Liver (tissue), 9 donors: ENCODE data around the gene TTC4. TPM values are rescaled to one million over a fixed set of nuclear protein-coding genes. Genes with fewer than 3 reads are reported as not detected.
A peak's percentile ranks its signal among the peaks of the same experiment; 100 is the strongest.

Source experiments
- DNase-seq: peaks from one replicate; pipeline ENCODE4 v3.0.0-alpha.2; 2017; ENCODE audit warnings: low spot score
- H3K27ac ChIP-seq, 2 donors: one replicate each; pipeline ENCODE4 v1.7.0; 2013; ENCODE audit warnings: inconsistent platforms in 2 of 2, low read length in 2 of 2, control low read depth in 1 of 2, low read depth in 1 of 2, mild to moderate bottlenecking in 1 of 2
- H3K27me3 ChIP-seq, 4 donors: one replicate each; pipeline versions ENCODE4 v1.6.1 to v1.7.0; 2013; ENCODE audit warnings: low read length in 3 of 4, inconsistent platforms in 1 of 4, mild to moderate bottlenecking in 1 of 4, moderate library complexity in 1 of 4; ENCODE audit not compliant: control insufficient read depth in 4 of 4, insufficient read depth in 4 of 4
- H3K36me3 ChIP-seq, 4 donors: one replicate each; pipeline versions ENCODE4 v1.6.1 to v1.7.0; 2013; ENCODE audit warnings: low read length in 3 of 4, mild to moderate bottlenecking in 3 of 4, low read depth in 1 of 4, moderate library complexity in 1 of 4; ENCODE audit not compliant: control insufficient read depth in 4 of 4, insufficient read depth in 3 of 4
- H3K4me1 ChIP-seq, 4 donors: one replicate each; pipeline versions ENCODE4 v1.6.1 to v1.7.0; 2013; ENCODE audit warnings: low read length in 3 of 4, mild to moderate bottlenecking in 3 of 4, moderate library complexity in 1 of 4; ENCODE audit not compliant: control insufficient read depth in 4 of 4, insufficient read depth in 4 of 4
- H3K4me3 ChIP-seq, 3 donors: one replicate each; pipeline versions ENCODE4 v1.6.1 to v1.7.0; 2013; ENCODE audit warnings: low read length in 3 of 3, control low read depth in 1 of 3, low read depth in 1 of 3, mild to moderate bottlenecking in 1 of 3
- H3K9ac ChIP-seq, 2 donors: one replicate each; pipeline ENCODE4 v1.7.0; 2013; ENCODE audit warnings: low read length in 2 of 2, mild to moderate bottlenecking in 2 of 2, moderate library complexity in 2 of 2, control low read depth in 1 of 2, low read depth in 1 of 2
- H3K9me3 ChIP-seq, 4 donors: one replicate each; pipeline versions ENCODE4 v1.6.1 to v1.7.0; 2013; ENCODE audit warnings: low read length in 3 of 4; ENCODE audit not compliant: control insufficient read depth in 4 of 4
- EGR1 ChIP-seq, 2 donors: IDR thresholded peaks; 2 replicates each; pipeline ENCODE4 v1.6.1; 2016 to 2018; ENCODE audit warnings: antibody characterized with exemption in 2 of 2, low read depth in 2 of 2
- FOXA2 ChIP-seq: IDR thresholded peaks from 2 replicates; pipeline ENCODE4 v1.6.1; 2016; ENCODE audit warnings: antibody characterized with exemption
- JUND ChIP-seq, 2 donors: IDR thresholded peaks; 2 replicates each; pipeline ENCODE4 v1.6.1; 2016; ENCODE audit warnings: antibody characterized with exemption in 2 of 2
- NR2F2 ChIP-seq: IDR thresholded peaks from 2 replicates; pipeline ENCODE4 v1.6.1; 2016; ENCODE audit warnings: antibody characterized with exemption
- RXRA ChIP-seq, 2 donors: IDR thresholded peaks; 2 replicates each; pipeline ENCODE4 v1.6.1; 2017 to 2018; ENCODE audit warnings: antibody characterized with exemption in 2 of 2, mild to moderate bottlenecking in 1 of 2
- TAF1 ChIP-seq: conservative IDR thresholded peaks from 2 replicates; pipeline ENCODE4 v1.6.1; 2016; ENCODE audit warnings: antibody characterized with exemption, mild to moderate bottlenecking
- YY1 ChIP-seq: IDR thresholded peaks from 2 replicates; pipeline ENCODE4 v1.6.1; 2016; ENCODE audit warnings: antibody characterized with exemption, mild to moderate bottlenecking
- WGBS: extraction: QIAGEN DNeasy Blood & Tissue Kit; methylation state at CpG from one replicate; pipeline ENCODE4 v1.1.7; 2013; 5-methylcytosine and 5-hydroxymethylcytosine counted together
- polyA plus RNA-seq, 2 donors: library from polyadenylated mRNA; stranded (reverse) in 1 of 2; unstranded in 1 of 2; fragments of 200-250 nt in 1 of 2; fragments of >200 nt in 1 of 2; fragmentation: Nextera tagmentation in 1 of 2; extraction: Ambion mirVana in 1 of 2; gene quantifications; one replicate each; pipeline versions ENCODE4 v1.2.1 to v1.2.3, GENCODE V29; 2013 to 2015
- total RNA-seq, 2 donors: library from RNA; depleted of rRNA; stranded (reverse); fragments of >200 nt; gene quantifications; one replicate each; pipeline ENCODE4 v1.2.3, GENCODE V29; 2014
- TF ChIP-seq, protein P1 (sequence below): IDR thresholded peaks from 2 replicates; pipeline ENCODE4 v1.6.1; 2016; ENCODE audit warnings: antibody characterized with exemption, mild to moderate bottlenecking
- TF ChIP-seq, protein P2 (sequence below): fragments of 150-350 bp; IDR thresholded peaks from 2 replicates; pipeline ENCODE4 v1.5.1; 2017; ENCODE audit warnings: improper control_type of control experiment, low read depth, low read length; ENCODE audit not compliant: missing input control
- TF ChIP-seq, protein P3 (sequence below): IDR thresholded peaks from 2 replicates; pipeline ENCODE4 v1.6.1; 2016; ENCODE audit warnings: antibody characterized with exemption
- TF ChIP-seq, protein P4 (sequence below): IDR thresholded peaks from 2 replicates; pipeline ENCODE4 v1.6.1; 2016; ENCODE audit warnings: antibody characterized with exemption
- TF ChIP-seq, protein P5 (sequence below): IDR thresholded peaks from 2 replicates; pipeline ENCODE4 v1.6.1; 2016; ENCODE audit warnings: antibody characterized with exemption
- donor health status: healthy.
- donor health status: healthy.
- donor health status: healthy.
- donor health status: healthy.
- donor health status: healthy.

Gene TTC4
- total and polyA plus RNA-seq, 4 donors: 6.9 to 10.9 (median 8.1) TPM

DNA sequence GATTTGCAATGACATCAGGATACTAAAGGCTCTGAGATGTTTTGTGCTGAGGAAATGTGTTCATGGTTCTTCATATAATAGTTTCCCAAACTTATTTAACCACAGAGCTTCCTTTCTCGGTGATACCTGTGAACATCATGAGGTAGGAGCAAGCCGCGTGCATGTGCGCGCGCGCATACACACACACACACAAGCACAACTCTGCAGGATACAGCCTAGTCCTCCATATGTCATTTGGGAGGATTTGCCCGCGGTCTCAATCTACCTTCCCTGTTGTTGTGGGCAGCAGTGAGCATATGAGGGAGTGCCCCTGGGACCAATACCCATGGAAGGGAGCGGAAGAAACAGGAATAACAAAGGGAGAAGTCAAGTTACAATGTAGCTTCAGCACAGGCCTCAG, 12.2 kb upstream of the TTC4 start (continued):
- TF ChIP-seq RXRA (IDR thresholded peaks at IDR 0.05) (no peak), NR2F2 (no peak)

DNA sequence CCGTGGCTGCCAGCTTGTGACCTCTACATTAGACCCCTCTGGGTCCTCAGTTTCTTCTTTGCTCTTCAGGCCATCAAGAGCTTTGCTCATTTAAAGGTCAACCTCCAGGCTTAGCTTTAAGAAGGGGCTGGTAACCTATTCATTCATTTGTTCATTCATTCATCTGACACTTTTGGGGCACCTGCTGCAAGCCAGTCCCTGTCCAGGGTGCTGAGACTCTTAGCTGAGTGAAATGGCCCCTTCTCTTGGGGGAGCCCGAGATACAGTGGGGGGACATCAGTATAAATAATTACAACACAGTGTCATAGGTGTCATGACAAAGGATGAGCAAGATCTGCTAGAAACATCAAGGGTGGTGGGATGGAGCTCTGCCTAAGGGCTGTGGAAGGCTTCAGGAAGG, 10.5 kb upstream of the TTC4 start:
- Histone ChIP-seq H3K27ac (no peak overlapping the region), H3K4me1 (no peaks in the 10 kb centered on the region), H3K9me3 (no peaks in the 10 kb centered on the region), H3K27me3 (no peaks in the 10 kb centered on the region), H3K4me3 (no peak overlapping the region), H3K36me3 (peaks cover 0 to 29% (median 11%) of the 10 kb centered on the region in 4 donors), H3K9ac (no peak overlapping the region)
- WGBS: 86% methylated on average over 2 of the region's 2 CpGs
- no peak for TF ChIP-seq RXRA (IDR thresholded peaks at IDR 0.05)
- TF ChIP-seq, protein P1, sequence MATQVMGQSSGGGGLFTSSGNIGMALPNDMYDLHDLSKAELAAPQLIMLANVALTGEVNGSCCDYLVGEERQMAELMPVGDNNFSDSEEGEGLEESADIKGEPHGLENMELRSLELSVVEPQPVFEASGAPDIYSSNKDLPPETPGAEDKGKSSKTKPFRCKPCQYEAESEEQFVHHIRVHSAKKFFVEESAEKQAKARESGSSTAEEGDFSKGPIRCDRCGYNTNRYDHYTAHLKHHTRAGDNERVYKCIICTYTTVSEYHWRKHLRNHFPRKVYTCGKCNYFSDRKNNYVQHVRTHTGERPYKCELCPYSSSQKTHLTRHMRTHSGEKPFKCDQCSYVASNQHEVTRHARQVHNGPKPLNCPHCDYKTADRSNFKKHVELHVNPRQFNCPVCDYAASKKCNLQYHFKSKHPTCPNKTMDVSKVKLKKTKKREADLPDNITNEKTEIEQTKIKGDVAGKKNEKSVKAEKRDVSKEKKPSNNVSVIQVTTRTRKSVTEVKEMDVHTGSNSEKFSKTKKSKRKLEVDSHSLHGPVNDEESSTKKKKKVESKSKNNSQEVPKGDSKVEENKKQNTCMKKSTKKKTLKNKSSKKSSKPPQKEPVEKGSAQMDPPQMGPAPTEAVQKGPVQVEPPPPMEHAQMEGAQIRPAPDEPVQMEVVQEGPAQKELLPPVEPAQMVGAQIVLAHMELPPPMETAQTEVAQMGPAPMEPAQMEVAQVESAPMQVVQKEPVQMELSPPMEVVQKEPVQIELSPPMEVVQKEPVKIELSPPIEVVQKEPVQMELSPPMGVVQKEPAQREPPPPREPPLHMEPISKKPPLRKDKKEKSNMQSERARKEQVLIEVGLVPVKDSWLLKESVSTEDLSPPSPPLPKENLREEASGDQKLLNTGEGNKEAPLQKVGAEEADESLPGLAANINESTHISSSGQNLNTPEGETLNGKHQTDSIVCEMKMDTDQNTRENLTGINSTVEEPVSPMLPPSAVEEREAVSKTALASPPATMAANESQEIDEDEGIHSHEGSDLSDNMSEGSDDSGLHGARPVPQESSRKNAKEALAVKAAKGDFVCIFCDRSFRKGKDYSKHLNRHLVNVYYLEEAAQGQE: peak; percentile 42
- DNase-seq: no peak

DNA sequence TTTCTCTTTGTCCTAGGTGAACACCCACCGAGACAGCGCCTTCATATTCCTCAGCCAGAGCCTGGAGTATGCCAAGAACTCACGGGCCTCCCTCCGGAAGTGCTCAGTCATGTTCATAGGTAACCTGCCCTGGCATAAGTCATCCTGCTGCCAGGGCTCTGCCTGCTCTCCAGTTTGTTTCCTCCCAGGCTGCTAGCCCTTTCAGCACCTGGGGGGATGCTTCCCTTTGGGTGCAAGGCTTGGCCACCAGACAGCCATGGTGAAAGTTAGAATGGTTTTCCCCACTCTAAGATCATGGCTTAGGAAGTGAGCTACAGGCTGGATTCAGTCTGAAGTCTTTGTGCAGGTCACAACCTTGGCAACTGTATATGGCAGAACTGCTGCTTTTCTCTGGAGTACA, 9.2 kb upstream of the TTC4 start:
- no peak overlapping the region for H3K4me3 ChIP-seq
- H3K4me1 ChIP-seq: no peaks in the 10 kb centered on the region
- H3K27me3 ChIP-seq: no peaks in the 10 kb centered on the region
- peaks cover 0 to 25% (median 11%) of the 10 kb centered on the region in 4 donors for H3K36me3 ChIP-seq
- H3K9me3 ChIP-seq: no peaks in the 10 kb centered on the region
- no peak overlapping the region for H3K27ac ChIP-seq
- H3K9ac ChIP-seq: no peak overlapping the region
- DNase-seq: no peak
- WGBS: 91% methylated on average over 4 of the region's 4 CpGs
- TF ChIP-seq, protein P2, sequence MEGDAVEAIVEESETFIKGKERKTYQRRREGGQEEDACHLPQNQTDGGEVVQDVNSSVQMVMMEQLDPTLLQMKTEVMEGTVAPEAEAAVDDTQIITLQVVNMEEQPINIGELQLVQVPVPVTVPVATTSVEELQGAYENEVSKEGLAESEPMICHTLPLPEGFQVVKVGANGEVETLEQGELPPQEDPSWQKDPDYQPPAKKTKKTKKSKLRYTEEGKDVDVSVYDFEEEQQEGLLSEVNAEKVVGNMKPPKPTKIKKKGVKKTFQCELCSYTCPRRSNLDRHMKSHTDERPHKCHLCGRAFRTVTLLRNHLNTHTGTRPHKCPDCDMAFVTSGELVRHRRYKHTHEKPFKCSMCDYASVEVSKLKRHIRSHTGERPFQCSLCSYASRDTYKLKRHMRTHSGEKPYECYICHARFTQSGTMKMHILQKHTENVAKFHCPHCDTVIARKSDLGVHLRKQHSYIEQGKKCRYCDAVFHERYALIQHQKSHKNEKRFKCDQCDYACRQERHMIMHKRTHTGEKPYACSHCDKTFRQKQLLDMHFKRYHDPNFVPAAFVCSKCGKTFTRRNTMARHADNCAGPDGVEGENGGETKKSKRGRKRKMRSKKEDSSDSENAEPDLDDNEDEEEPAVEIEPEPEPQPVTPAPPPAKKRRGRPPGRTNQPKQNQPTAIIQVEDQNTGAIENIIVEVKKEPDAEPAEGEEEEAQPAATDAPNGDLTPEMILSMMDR: no peak
- TF ChIP-seq, protein P3, sequence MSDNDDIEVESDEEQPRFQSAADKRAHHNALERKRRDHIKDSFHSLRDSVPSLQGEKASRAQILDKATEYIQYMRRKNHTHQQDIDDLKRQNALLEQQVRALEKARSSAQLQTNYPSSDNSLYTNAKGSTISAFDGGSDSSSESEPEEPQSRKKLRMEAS: no peak
- no peak for TF ChIP-seq EGR1 (IDR thresholded peaks at IDR 0.05; ENCODE audit: low read depth in 2 of 2)
- TF ChIP-seq, protein P4, sequence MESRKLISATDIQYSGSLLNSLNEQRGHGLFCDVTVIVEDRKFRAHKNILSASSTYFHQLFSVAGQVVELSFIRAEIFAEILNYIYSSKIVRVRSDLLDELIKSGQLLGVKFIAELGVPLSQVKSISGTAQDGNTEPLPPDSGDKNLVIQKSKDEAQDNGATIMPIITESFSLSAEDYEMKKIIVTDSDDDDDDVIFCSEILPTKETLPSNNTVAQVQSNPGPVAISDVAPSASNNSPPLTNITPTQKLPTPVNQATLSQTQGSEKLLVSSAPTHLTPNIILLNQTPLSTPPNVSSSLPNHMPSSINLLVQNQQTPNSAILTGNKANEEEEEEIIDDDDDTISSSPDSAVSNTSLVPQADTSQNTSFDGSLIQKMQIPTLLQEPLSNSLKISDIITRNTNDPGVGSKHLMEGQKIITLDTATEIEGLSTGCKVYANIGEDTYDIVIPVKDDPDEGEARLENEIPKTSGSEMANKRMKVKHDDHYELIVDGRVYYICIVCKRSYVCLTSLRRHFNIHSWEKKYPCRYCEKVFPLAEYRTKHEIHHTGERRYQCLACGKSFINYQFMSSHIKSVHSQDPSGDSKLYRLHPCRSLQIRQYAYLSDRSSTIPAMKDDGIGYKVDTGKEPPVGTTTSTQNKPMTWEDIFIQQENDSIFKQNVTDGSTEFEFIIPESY: no peak
- TF ChIP-seq YY1: no peak
- TF ChIP-seq TAF1: no peak
- TF ChIP-seq FOXA2: no peak
- TF ChIP-seq, protein P5, sequence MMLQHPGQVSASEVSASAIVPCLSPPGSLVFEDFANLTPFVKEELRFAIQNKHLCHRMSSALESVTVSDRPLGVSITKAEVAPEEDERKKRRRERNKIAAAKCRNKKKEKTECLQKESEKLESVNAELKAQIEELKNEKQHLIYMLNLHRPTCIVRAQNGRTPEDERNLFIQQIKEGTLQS: no peak
- no peak for TF ChIP-seq JUND (IDR thresholded peaks at IDR 0.05)
